OCI-LY3 (cell line): ENCODE data around the gene PRKCE.

Experiments used
- H2AFZ ChIP-seq: fragments of 200-600, 300-600 bp; shearing (Covaris generic); 2 replicates; pipeline ENCODE4 v1.6.0; 2014; ENCODE audit warnings: antibody characterized with exemption, low read depth, low read length
- H3K27ac ChIP-seq: fragments of 200-600, 300-600 bp; sonication (generic); 2 replicates; pipeline ENCODE4 v1.5.1; 2014; ENCODE audit warnings: mild to moderate bottlenecking, low read length, moderate library complexity, mixed read lengths
- H3K27me3 ChIP-seq: fragments of 200-600, 300-600 bp; sonication (generic); 2 replicates; pipeline ENCODE4 v1.6.1; 2014; ENCODE audit warnings: low read depth, low read length, mixed read lengths
- H3K36me3 ChIP-seq: fragments of 200-600, 300-600 bp; sonication (generic); replicated peaks from 2 replicates; pipeline ENCODE3; 2014; ENCODE audit warnings: low read depth, low read length, mixed read lengths
- H3K4me1 ChIP-seq: fragments of 300-600, 200-600 bp; sonication (generic); 2 replicates; pipeline ENCODE4 v1.6.1; 2014; ENCODE audit warnings: low read length, mixed read lengths
- H3K4me2 ChIP-seq: fragments of 200-600, 300-600 bp; sonication (generic); 2 replicates; pipeline ENCODE4 v1.6.1; 2014; ENCODE audit warnings: low read length, mixed read lengths
- H3K4me3 ChIP-seq: fragments of 300-600, 200-600 bp; sonication (generic); 2 replicates; pipeline ENCODE4 v1.5.1; 2014; ENCODE audit warnings: antibody characterized with exemption, mild to moderate bottlenecking, low read length, moderate library complexity
- H3K79me2 ChIP-seq: fragments of 300-600, 200-600 bp; shearing (Covaris generic); 2 replicates; pipeline ENCODE4 v1.6.1; 2014; ENCODE audit warnings: mild to moderate bottlenecking, low read length, mixed read lengths
- H3K9ac ChIP-seq: fragments of 300-600, 200-600 bp; shearing (Covaris generic); 2 replicates; pipeline ENCODE4 v1.6.0; 2014; ENCODE audit warnings: mild to moderate bottlenecking, low read length, moderate library complexity
- H3K9me3 ChIP-seq: fragments of 200-600, 300-600 bp; shearing (Covaris generic); 2 replicates; pipeline ENCODE4 v1.6.1; 2014; ENCODE audit warnings: low read length, mixed read lengths; ENCODE audit not compliant: insufficient read depth
- H4K20me1 ChIP-seq: fragments of 200-600, 300-600 bp; sonication (generic); 2 replicates; pipeline ENCODE4 v1.6.1; 2016; ENCODE audit warnings: low read length, mixed read lengths; ENCODE audit not compliant: insufficient read depth
- CTCF ChIP-seq: fragments of 200-600, 300-600 bp; sonication (generic); IDR thresholded peaks from 2 replicates; pipeline ENCODE4 v1.5.1; 2014; ENCODE audit warnings: antibody characterized with exemption, low read length, low read depth
- EZH2phosphoT487 ChIP-seq: fragments of 200-600 bp; shearing (Covaris generic); IDR thresholded peaks from 2 replicates; pipeline ENCODE4 v1.6.1; 2018; ENCODE audit warnings: antibody characterized with exemption, mixed run types, low read depth

Gene PRKCE

GRCh38 chr2:45631955-45632354 is 19.5 kb upstream of the PRKCE start:
- Histone ChIP-seq H3K27ac (no peak overlapping the region), H3K4me3 (no peak overlapping the region), H3K4me2 (no peak overlapping the region), H3K36me3 (no peaks in the 10 kb centered on the region), H3K9ac (no peak overlapping the region), H3K9me3 (no peaks in the 10 kb centered on the region), H3K4me1 (peaks cover 5% of the 10 kb centered on the region), H4K20me1 (no peaks in the 10 kb centered on the region), H3K79me2 (no peaks in the 10 kb centered on the region), H3K27me3 (peaks cover 24% of the 10 kb centered on the region), H2AFZ (no peak overlapping the region)
- no peak for TF ChIP-seq EZH2phosphoT487
- TF ChIP-seq CTCF: no peak

- Histone ChIP-seq H3K4me2 (no peak overlapping the region), H3K27me3 (peaks cover 46% of the 10 kb centered on the region), H2AFZ (no peak overlapping the region), H3K9me3 (no peaks in the 10 kb centered on the region), H3K4me1 (peaks cover 9% of the 10 kb centered on the region), H3K9ac (no peak overlapping the region), H3K4me3 (no peak overlapping the region), H3K27ac (no peak overlapping the region), H4K20me1 (no peaks in the 10 kb centered on the region), H3K36me3 (no peaks in the 10 kb centered on the region), H3K79me2 (no peaks in the 10 kb centered on the region)
- TF ChIP-seq CTCF (no peak), EZH2phosphoT487 (no peak)
These were observed 17.3 kb upstream of the PRKCE start for GRCh38 chr2:45634223-45634622.

GRCh38 chr2:45636008-45636407 is 15.5 kb upstream of the PRKCE start:
- Histone ChIP-seq H3K79me2 (no peaks in the 10 kb centered on the region), H3K9me3 (no peaks in the 10 kb centered on the region), H3K4me3 (no peak overlapping the region), H3K27me3 (peaks cover 57% of the 10 kb centered on the region), H3K9ac (no peak overlapping the region), H3K27ac (no peak overlapping the region), H3K36me3 (no peaks in the 10 kb centered on the region), H3K4me1 (peaks cover 9% of the 10 kb centered on the region), H4K20me1 (no peaks in the 10 kb centered on the region), H3K4me2 (no peak overlapping the region), H2AFZ (no peak overlapping the region)
- TF ChIP-seq CTCF (no peak), EZH2phosphoT487 (no peak)

GRCh38 chr2:45637440-45637839 is 14.0 kb upstream of the PRKCE start:
- no peaks in the 10 kb centered on the region for H3K9me3 ChIP-seq
- no peak overlapping the region for H3K9ac ChIP-seq
- H3K79me2 ChIP-seq: no peaks in the 10 kb centered on the region
- no peak overlapping the region for H3K27ac ChIP-seq
- H3K27me3 ChIP-seq: peaks cover 52% of the 10 kb centered on the region
- no peak overlapping the region for H3K4me2 ChIP-seq
- H3K4me3 ChIP-seq: no peak overlapping the region
- TF ChIP-seq EZH2phosphoT487 (no peak), CTCF (no peak)
- no peaks in the 10 kb centered on the region for H4K20me1 ChIP-seq
- H2AFZ ChIP-seq: no peak overlapping the region
- H3K36me3 ChIP-seq: no peaks in the 10 kb centered on the region
- peaks cover 9% of the 10 kb centered on the region for H3K4me1 ChIP-seq
